Muscle layer of colon (tissue), 2 donors: Measurements from ENCODE around the gene CXXC5.

Source experiments
- H3K27ac ChIP-seq: one replicate; pipeline ENCODE4 v1.7.0; 2013; ENCODE audit warnings: low read depth, mild to moderate bottlenecking, low read length, moderate library complexity
- H3K27me3 ChIP-seq, 2 donors: one replicate each; pipeline ENCODE4 v1.7.0; 2013; ENCODE audit warnings: low read length in 2 of 2, mild to moderate bottlenecking in 2 of 2; ENCODE audit not compliant: insufficient read depth in 2 of 2, control insufficient read depth in 1 of 2
- H3K36me3 ChIP-seq: one replicate; pipeline ENCODE4 v1.7.0; 2013; ENCODE audit warnings: mild to moderate bottlenecking, low read length; ENCODE audit not compliant: insufficient read depth
- H3K4me1 ChIP-seq: one replicate; pipeline ENCODE4 v1.7.0; 2013; ENCODE audit warnings: mild to moderate bottlenecking, low read length; ENCODE audit not compliant: insufficient read depth
- H3K4me3 ChIP-seq, 2 donors: one replicate each; pipeline ENCODE4 v1.7.0; 2013; ENCODE audit warnings: low read length in 2 of 2, low read depth in 1 of 2, mild to moderate bottlenecking in 1 of 2, moderate library complexity in 1 of 2
- H3K9ac ChIP-seq: one replicate; pipeline ENCODE4 v1.7.0; 2013; ENCODE audit warnings: low read length
- H3K9me3 ChIP-seq: one replicate; pipeline ENCODE4 v1.7.0; 2013; ENCODE audit warnings: mild to moderate bottlenecking, low read length
- donor health status: abdominal sarcoma.
- donor health status: Adenocarcinoma of cecum.

The CXXC5 gene

DNA sequence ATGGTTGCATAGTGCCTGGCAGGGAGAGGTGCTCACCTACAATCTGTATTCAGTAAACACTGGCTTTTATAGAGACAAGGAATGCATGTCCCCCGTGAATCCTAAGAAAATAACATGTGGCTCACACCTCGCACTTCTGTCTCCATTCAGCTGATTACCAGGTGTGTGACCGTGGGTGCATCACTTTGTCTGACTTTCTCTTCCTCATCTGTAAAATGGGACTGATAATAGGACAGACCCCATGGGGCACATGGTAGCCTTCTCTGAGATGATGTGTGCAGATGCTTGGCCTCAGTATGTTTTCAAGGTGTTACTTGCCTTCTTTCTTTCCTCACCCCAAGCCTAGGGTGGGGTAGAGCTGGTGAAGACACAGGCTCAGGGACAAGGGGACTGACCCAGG lies 6.3 kb downstream of the CXXC5 start:
- Histone ChIP-seq H3K27ac (peak overlapping the region; percentile 84), H3K36me3 (no peaks in the 10 kb centered on the region), H3K4me1 (peaks cover 87% of the 10 kb centered on the region), H3K27me3 (peaks cover 0 to 9% of the 10 kb centered on the region in 2 donors), H3K9ac (no peak overlapping the region), H3K4me3 (no peak overlapping the region), H3K9me3 (no peaks in the 10 kb centered on the region)

DNA sequence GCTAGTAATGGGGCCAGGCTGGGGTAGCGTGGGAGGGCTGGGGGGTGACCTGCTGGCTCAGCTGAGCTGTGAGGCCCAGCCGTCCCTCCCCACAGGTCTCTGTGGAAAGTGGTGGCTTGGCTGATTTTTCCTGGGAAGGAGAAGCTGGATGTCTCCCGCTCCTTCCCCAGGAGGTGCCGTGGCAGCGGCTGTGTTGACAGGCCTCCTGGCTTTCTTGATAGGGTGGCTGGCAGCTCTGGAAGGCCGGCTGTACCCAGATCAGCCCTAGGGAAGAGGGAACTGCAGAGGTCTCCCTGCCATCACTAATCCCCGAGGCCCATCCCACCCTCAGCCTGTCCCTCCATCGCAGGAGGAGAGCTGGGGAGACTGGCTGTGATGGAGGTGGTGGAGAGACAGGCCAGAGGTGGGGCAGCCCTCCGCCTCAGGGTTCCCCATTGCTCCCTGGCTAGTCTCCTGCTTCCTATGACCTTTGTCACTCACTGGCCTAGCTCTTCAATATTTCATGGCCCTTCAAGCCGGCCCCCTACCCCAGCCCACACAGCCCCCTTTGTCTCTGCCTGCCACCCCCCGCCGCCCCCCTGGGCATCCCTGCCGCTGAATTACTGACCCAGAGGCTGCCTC lies 6.8 kb downstream of the CXXC5 start:
- Histone ChIP-seq H3K27me3 (peaks cover 0 to 7% of the 10 kb centered on the region in 2 donors), H3K27ac (peak overlapping the region; percentile 84), H3K4me3 (no peak overlapping the region), H3K36me3 (no peaks in the 10 kb centered on the region), H3K4me1 (peaks cover 90% of the 10 kb centered on the region), H3K9ac (peak overlapping the region; percentile 28), H3K9me3 (no peaks in the 10 kb centered on the region)

DNA sequence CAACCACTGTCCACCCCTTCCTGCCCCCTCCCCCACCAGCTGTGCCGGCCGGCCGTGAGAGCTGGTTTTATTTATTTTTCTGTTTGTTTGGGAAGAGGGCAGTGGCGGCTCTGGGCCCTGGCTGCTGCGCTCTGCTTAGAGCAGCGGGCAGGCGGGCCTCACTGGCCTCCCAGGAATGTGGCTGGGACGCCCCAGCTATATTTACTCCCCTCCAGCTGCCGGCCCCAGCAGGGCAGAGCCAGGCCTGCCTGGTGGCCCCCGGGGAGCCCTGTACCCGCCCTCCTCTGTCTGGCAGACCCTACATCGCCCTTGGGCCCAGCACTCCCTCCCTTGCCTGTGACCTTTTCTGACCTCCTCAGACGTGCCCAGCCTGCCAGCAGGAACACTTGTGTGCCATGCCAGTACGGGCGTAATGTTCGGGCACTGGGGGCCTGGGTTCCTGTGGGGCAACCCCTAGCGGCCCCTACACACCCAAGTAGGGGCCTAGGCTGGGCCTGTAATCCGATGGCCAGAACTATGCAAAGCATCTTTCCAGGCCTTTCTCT lies 7.7 kb downstream of the CXXC5 start:
- H3K36me3 ChIP-seq: no peaks in the 10 kb centered on the region
- peak overlapping the region; percentile 28 for H3K9ac ChIP-seq
- H3K27me3 ChIP-seq: no peaks in the 10 kb centered on the region
- H3K27ac ChIP-seq: peak overlapping the region; percentile 84
- H3K9me3 ChIP-seq: no peaks in the 10 kb centered on the region
- no peak overlapping the region for H3K4me3 ChIP-seq
- peaks cover 93% of the 10 kb centered on the region for H3K4me1 ChIP-seq

DNA sequence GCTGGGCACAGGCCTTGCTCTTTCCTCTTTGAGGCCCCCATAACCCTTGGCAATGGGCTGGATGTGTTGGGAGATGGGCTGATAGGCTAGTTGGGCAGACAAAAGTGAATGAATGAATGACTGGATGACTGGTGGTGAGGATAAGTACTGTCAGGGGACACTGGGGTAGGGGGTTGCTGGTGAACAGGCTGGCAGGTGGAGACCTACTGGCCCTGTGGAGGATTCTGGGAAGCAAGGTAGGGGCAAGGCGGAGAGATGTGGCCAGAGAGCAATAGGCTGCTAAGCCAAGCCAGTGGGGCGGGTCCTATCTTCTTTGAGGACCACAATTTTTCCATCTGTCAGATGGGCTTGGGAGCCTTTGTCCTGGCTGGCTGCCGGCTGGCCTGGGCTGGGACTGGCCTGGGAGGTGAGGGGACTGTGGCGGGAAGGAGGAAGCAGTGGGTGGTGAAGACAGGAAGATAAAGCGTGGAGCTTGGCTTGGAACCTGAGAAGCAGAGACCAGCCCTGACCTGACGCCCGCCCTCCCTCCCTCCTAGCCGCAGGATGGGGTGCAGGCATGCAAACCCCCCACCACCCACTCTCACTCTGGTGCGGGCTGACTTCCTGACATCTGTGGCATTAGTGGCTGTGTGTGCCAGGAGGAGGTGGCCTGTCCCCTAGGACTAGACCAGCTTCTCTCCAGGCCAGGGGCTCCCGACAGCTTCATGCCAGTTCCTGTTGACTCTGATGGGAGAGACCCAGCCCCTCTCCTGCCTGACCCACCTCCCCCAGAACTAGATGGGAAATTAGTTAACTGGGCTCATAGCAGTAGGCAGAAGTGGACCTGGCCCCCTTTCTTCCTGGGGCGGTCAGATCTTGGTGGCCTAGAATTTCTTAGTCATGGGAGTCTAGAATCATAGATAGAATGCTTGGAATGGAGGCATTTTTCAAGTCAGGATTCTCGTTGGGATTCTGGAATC lies 9.5 kb downstream of the CXXC5 start:
- Histone ChIP-seq H3K27me3 (no peaks in the 10 kb centered on the region), H3K9ac (no peak overlapping the region), H3K4me3 (no peak overlapping the region), H3K4me1 (peaks cover 86% of the 10 kb centered on the region), H3K36me3 (no peaks in the 10 kb centered on the region), H3K9me3 (no peaks in the 10 kb centered on the region), H3K27ac (peak overlapping the region; percentile 84)

DNA sequence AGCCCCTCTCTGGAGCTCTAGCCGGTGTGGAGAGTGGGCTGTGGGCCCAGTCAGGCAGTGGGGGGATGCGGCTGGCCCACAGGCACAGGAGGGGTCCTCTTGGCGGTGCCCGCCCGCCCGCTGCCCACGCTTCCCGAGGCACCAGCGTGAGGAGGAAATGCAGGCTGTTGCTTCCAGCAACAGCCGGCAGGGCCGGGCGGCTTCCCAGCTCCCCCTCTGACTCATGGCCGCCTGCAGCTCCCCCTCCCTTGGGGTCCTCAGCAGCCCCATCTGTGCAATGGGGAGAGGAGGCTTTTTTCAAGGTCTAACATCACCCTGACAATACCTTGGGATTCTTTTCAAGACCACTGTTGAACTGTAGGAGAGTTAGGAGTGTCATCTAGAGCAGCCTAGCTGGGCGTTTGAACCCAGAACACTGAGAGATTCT lies 10.4 kb downstream of the CXXC5 start:
- H3K9me3 ChIP-seq: no peaks in the 10 kb centered on the region
- peak overlapping the region; percentile 53 for H3K9ac ChIP-seq
- peak overlapping the region; percentile 84 for H3K27ac ChIP-seq
- no peaks in the 10 kb centered on the region for H3K27me3 ChIP-seq
- no peaks in the 10 kb centered on the region for H3K36me3 ChIP-seq
- H3K4me1 ChIP-seq: peaks cover 77% of the 10 kb centered on the region
- peak overlapping the region in 1 of 2 donors; percentile 43 for H3K4me3 ChIP-seq

DNA sequence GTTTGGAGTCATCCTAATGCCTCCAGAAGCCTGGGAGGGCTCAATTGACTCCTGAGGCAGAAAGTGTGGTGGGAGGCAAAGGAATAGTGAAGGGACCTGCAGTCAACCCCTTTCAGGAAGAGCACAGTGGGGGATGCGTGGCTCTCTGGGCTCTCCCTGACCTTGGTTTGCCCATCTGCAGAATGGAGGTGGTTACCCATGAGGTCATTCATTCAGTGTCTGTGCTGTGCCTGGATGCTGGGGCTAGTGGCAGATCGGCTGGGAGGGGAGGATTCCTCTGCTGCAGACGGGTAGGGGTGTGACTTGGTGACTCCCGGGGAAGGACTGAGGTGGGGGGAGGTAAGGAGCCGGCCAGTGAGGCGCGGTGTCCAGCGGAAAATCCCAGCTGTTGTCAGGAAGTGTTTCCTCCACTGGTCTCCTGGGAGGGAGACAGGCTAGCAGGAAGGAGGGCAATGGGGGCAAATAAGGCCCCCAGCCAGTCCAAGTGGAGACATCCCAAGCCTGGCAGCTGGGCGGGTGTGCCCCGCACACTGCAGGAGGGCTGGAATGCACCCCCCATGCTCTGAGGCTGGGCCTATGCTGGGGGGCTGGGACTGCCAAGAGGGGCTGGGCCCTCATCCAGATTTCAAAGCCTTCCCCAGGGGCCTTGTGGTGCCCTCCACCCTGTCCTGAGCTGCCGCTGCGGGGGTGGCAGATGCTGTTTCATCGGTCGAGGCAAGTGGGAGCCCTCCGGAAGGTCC lies 10.9 kb downstream of the CXXC5 start:
- Histone ChIP-seq H3K27me3 (no peaks in the 10 kb centered on the region), H3K4me3 (peak overlapping the region in 1 of 2 donors; percentile 43), H3K27ac (peak overlapping the region; percentile 84), H3K36me3 (no peaks in the 10 kb centered on the region), H3K4me1 (peaks cover 71% of the 10 kb centered on the region), H3K9ac (peak overlapping the region; percentile 53), H3K9me3 (no peaks in the 10 kb centered on the region)

DNA sequence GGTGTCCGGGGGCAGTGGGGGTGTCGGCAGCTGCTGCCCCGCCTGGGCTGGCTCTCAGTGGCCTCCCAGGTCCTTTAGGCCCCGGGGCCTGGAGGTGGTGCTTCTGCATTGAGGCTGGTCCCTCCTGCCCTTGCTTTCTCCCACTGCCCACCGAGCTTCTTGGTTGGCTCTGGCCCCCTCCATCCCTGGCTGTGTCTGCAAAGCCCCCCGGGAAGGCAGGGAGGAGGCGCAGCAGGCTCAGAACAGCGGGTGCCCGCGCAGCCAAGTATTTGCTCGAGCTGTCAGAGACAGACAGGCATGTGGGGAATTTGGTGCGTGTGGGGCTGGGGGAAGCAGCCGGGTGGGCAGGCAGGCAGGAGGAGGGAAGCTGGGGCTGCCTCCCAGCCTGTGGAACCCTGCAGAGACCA lies 11.5 kb downstream of the CXXC5 start:
- H3K4me3 ChIP-seq: peak overlapping the region in 1 of 2 donors; percentile 43
- no peaks in the 10 kb centered on the region for H3K27me3 ChIP-seq
- peak overlapping the region; percentile 84 for H3K27ac ChIP-seq
- H3K36me3 ChIP-seq: no peaks in the 10 kb centered on the region
- peaks cover 65% of the 10 kb centered on the region for H3K4me1 ChIP-seq
- no peaks in the 10 kb centered on the region for H3K9me3 ChIP-seq
- peak overlapping the region; percentile 53 for H3K9ac ChIP-seq

DNA sequence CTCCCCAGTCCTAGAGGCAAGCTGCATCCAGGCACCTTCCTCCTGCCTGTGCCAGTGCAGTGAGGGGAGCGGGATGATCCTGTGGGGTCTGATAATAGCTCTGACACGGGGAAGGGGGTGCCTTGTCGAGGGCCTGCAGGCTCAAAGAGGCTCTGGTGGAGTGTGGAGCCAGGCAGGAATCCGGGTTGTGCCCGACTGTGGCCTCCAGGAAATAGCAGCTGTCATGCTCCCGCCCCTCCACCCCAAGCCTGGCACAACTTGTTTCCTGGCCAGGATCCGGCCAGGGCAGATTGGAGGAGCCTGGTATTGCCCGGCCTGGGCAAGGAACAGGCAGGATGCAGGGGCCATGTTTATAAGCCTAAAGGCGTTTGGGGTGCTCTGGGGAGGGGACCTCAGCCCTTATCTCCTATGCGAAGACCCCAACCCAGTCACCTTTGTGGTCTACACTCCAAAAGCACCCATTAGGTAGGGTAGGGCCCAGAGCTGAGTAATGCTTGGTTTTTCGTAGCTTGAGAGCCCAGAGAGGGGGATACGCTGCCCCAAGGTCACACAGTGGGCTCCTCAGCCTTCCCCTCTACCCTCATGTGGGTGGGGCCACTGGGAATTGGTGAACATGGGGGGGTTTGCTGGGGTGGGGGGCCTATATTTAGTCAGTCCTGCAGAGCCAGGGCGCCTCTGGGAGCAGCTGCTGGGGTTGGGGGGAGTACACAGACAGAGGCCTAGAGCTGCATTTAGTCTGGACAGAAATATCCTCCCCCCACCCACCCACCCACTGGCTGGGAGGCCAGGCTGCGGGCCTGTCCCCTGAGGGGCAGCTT lies 12.2 kb downstream of the CXXC5 start:
- H3K36me3 ChIP-seq: no peaks in the 10 kb centered on the region
- H3K27me3 ChIP-seq: no peaks in the 10 kb centered on the region
- H3K4me3 ChIP-seq: peak overlapping the region in 1 of 2 donors; percentile 43
- peaks cover 59% of the 10 kb centered on the region for H3K4me1 ChIP-seq
- H3K9ac ChIP-seq: peak overlapping the region; percentile 53
- H3K27ac ChIP-seq: peak overlapping the region; percentile 84
- H3K9me3 ChIP-seq: no peaks in the 10 kb centered on the region

DNA sequence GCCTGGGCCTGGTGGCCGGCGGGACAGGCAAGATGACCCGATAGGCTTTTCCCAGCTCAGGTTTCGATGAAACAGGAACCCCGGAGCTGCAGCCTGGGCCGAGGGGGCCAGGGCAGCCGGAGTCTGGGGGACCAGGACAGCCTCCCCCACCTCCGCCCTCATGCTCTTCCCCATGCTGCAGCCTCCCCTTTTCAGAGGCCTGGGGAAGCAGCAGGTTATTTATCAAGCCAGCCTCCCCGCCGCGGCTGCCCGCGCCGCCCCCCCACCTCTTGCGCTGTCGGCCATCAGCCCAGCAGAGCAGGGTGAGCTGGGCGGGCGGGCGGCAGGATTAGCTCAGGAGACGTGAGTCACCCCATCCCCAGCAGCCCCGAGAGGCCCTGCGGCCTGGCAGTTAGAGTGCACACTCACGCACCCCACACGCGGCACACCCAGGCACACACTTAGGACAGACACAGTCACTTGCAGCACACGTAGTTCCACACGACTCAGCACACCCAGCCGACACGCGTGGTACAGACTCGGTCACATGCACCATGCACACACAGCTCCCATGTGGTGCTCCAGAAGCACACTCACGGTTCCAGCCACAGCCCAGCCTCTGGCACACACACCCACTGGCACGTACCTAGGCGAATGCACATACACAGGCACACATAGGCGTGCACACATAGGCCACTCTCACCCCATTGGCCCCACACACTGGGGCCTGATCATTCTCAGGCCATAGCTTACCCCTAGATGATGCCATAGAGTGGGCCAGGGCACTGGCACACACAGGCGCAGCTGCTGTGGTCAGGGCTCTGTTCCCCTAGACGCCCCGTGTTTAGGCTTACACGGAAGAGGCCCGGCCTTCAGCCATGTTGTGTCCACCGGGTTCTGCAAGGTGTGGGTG lies 13.0 kb downstream of the CXXC5 start:
- H3K4me3 ChIP-seq: peak overlapping the region; percentile 25 to 31
- no peaks in the 10 kb centered on the region for H3K9me3 ChIP-seq
- H3K27ac ChIP-seq: peak overlapping the region; percentile 84
- H3K27me3 ChIP-seq: no peaks in the 10 kb centered on the region
- no peaks in the 10 kb centered on the region for H3K36me3 ChIP-seq
- H3K9ac ChIP-seq: peak overlapping the region; percentile 12
- peaks cover 51% of the 10 kb centered on the region for H3K4me1 ChIP-seq

DNA sequence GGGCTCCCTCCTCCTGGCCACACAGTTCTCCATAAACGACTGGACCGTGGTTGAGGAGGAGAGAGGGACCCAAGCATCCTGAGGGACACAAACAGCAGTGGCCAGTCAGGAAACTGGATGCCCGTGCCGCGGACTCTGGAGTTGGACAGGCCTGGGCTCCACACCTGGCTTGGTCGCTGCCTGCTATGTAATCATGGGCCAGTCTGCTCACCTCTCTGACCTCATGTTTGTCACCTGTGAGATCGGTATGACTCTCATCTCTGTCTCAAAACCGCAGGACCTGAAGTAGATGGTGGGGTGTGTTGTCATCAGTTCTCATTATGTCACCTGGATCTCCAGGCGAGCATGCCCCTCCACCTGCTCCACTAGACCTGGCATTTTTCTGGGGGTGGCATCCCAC lies 14.5 kb downstream of the CXXC5 start:
- Histone ChIP-seq H3K27ac (peak overlapping the region; percentile 84), H3K27me3 (no peaks in the 10 kb centered on the region), H3K4me1 (peaks cover 51% of the 10 kb centered on the region), H3K36me3 (no peaks in the 10 kb centered on the region), H3K9ac (no peak overlapping the region), H3K9me3 (no peaks in the 10 kb centered on the region), H3K4me3 (no peak overlapping the region)
